Measurements from ENCODE around the gene ZNF524. TPM values are rescaled to one million over a fixed set of nuclear protein-coding genes. Genes with fewer than 3 reads are reported as not detected.
A peak's percentile ranks its signal among the peaks of the same experiment; 100 is the strongest.

Gene ZNF524
- total RNA-seq, 1 experiment from 2014 or later = 5.5 TPM

- TF ChIP-seq OVOL2 (CRISPR knock-in tag; IDR thresholded peaks at IDR 0.05; ENCODE audit: borderline replicate concordance) (no peak), ZNF396 (CRISPR knock-in tag; IDR thresholded peaks at IDR 0.05; ENCODE audit: borderline replicate concordance) (no peak), ZNF263 (CRISPR knock-in tag; IDR thresholded peaks at IDR 0.05; ENCODE audit: low read depth) (no peak)
These were observed 24.9 kb downstream of the ZNF524 start (continued) for GRCh38 chr19:55625004-55625326.

GRCh38 chr19:55626350-55626749 lies 26.3 kb downstream of the ZNF524 start:
- ATAC-seq (no peak), DNase-seq (ENCODE audit: low spot score) (no peak)
- no peak overlapping the region for H3K4me3 Mint-ChIP-seq
- H3K9me3 Mint-ChIP-seq = no peaks in the 10 kb centered on the region
- H3K4me1 Mint-ChIP-seq = peaks cover 15% of the 10 kb centered on the region
- peaks cover 3% of the 10 kb centered on the region; the same call in 1 of the 2 replicates for H3K36me3 Mint-ChIP-seq
- TF ChIP-seq IRF2 (CRISPR knock-in tag; IDR thresholded peaks at IDR 0.05; ENCODE audit: borderline replicate concordance, low read depth) = no peak
- no peak for TF ChIP-seq ZNF532 (CRISPR knock-in tag; IDR thresholded peaks at IDR 0.05; ENCODE audit: borderline replicate concordance)
- TF ChIP-seq EMX1 (CRISPR knock-in tag; IDR thresholded peaks at IDR 0.05) = no peak
- ChIA-PET CTCF (interaction anchor here (0.6 to 1.3 kb wide), 5 partner anchors 21 to 1196 kb away, joined by 3 read pairs; no protein-coding TSS in a partner anchor), POLR2A (interaction anchor here (0.6 kb wide), 1 partner anchor 231 kb away, joined by 3 read pairs; no protein-coding TSS in a partner anchor)
- no peak overlapping the region; the same call in 1 of the 2 replicates for H3K27ac Mint-ChIP-seq
- peaks cover 17% of the 10 kb centered on the region for H3K27me3 Mint-ChIP-seq (ENCODE audit: low read depth)

GRCh38 chr19:55632463-55632834 lies 32.4 kb downstream of the ZNF524 start:
- CTCF ChIA-PET = interaction anchor here (0.5 to 3.9 kb wide), 45 partner anchors 8 to 1210 kb away, joined by 3 to 55 read pairs (median 4); partner anchors contain the start of genes CCDC106, FIZ1, ISOC2 and NAT14

More at GRCh38 chr19:55632463-55632834, 32.4 kb downstream of the ZNF524 start:
- peak overlapping the region; percentile 20; the same call in 1 of the 2 replicates for H3K4me3 Mint-ChIP-seq
- ATAC-seq = peak; percentile 61
- TF ChIP-seq ZNF425 (CRISPR knock-in tag; conservative IDR thresholded peaks at IDR 0.05) (no peak), CTCF (IDR thresholded peaks at IDR 0.05) (peak; percentile 87)
- H3K9me3 Mint-ChIP-seq = no peaks in the 10 kb centered on the region
- DNase-seq (ENCODE audit: low spot score) = peak; percentile 92
- POLR2A ChIA-PET = interaction anchor here (0.9 to 2.9 kb wide), 5 partner anchors 8 to 88 kb away, joined by 3 to 8 read pairs (median 4); partner anchors contain the start of genes U2AF2, ZNF784 and ZNF865
- H3K4me1 Mint-ChIP-seq = peaks cover 29% of the 10 kb centered on the region
- H3K36me3 Mint-ChIP-seq = 0 out of 2 replicates have a peak, but pooled peaks cover 5% of the 10 kb centered on the region
- H3K27ac Mint-ChIP-seq = peak overlapping the region; percentile 80
- peaks cover 9% of the 10 kb centered on the region; the same call in 1 of the 2 replicates for H3K27me3 Mint-ChIP-seq (ENCODE audit: low read depth)

Data from WTC11 (cell line).